Ovary (tissue), 3 donors: ENCODE data around the gene TAPT1.

ENCODE experiments used
- EP300 ChIP-seq: sonication (generic); formaldehyde crosslinking; IDR thresholded peaks from one replicate; pipeline ENCODE4 v1.6.1; 2017; ENCODE audit warnings: antibody characterized with exemption
- TF ChIP-seq, protein P1 (sequence below), 3 donors: fragments of 450-650 bp in 2 of 3; fragments of 200-600 bp in 1 of 3; IDR thresholded peaks; one replicate each; pipeline versions ENCODE4 v1.5.1 to v1.8.0; 2016 to 2022; ENCODE audit warnings: antibody characterized with exemption in 3 of 3, mild to moderate bottlenecking in 1 of 3
- donor health status: DM: no; HTN: no; CAD: no.

DNA sequence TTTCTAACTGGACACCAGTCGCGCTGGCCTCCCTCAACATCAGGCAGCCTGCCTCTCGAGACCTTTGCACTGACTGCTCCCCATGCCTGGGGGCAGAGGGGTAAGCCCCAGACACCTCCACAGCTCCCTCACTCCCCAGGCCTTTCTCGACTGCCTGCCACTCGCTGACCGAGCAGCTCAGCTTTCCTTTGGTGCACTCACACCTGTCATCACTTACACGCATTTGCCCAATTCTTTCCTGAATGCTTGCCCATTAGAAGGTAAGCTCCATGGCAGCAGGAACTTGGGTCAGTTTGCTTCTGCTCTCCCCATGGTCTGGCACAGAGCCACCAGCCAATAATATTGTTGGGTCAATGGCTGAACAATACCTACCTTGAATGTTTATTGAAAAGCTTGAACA is 110.3 kb downstream of the TAPT1 start:
- no peak for TF ChIP-seq EP300
- TF ChIP-seq, protein P1, sequence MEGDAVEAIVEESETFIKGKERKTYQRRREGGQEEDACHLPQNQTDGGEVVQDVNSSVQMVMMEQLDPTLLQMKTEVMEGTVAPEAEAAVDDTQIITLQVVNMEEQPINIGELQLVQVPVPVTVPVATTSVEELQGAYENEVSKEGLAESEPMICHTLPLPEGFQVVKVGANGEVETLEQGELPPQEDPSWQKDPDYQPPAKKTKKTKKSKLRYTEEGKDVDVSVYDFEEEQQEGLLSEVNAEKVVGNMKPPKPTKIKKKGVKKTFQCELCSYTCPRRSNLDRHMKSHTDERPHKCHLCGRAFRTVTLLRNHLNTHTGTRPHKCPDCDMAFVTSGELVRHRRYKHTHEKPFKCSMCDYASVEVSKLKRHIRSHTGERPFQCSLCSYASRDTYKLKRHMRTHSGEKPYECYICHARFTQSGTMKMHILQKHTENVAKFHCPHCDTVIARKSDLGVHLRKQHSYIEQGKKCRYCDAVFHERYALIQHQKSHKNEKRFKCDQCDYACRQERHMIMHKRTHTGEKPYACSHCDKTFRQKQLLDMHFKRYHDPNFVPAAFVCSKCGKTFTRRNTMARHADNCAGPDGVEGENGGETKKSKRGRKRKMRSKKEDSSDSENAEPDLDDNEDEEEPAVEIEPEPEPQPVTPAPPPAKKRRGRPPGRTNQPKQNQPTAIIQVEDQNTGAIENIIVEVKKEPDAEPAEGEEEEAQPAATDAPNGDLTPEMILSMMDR (IDR thresholded peaks at IDR 0.05), result no peak
